Subcutaneous abdominal adipose tissue (tissue), 5 donors: Measurements from ENCODE around the gene EXOC6B.

Experiments used
- H3K27ac ChIP-seq: one replicate; pipeline ENCODE4 v1.7.0; 2013; ENCODE audit warnings: low read depth, mild to moderate bottlenecking, inconsistent platforms, low read length, moderate library complexity
- H3K27me3 ChIP-seq, 5 donors: one replicate each; pipeline ENCODE4 v1.7.0; 2013; ENCODE audit warnings: low read length in 5 of 5, inconsistent platforms in 1 of 5; ENCODE audit not compliant: control insufficient read depth in 5 of 5, insufficient read depth in 4 of 5
- H3K36me3 ChIP-seq, 5 donors: one replicate each; pipeline ENCODE4 v1.7.0; 2013; ENCODE audit warnings: low read length in 5 of 5; ENCODE audit not compliant: control insufficient read depth in 5 of 5, insufficient read depth in 5 of 5
- H3K4me1 ChIP-seq, 5 donors: one replicate each; pipeline ENCODE4 v1.7.0; 2013; ENCODE audit warnings: low read length in 5 of 5, mild to moderate bottlenecking in 3 of 5, moderate library complexity in 1 of 5; ENCODE audit not compliant: control insufficient read depth in 5 of 5, insufficient read depth in 5 of 5
- H3K4me3 ChIP-seq, 5 donors: one replicate each; pipeline ENCODE4 v1.7.0; 2013; ENCODE audit warnings: low read length in 5 of 5, low read depth in 1 of 5
- H3K9ac ChIP-seq, 5 donors: one replicate each; pipeline ENCODE4 v1.7.0; 2013; ENCODE audit warnings: low read length in 5 of 5, mild to moderate bottlenecking in 4 of 5, moderate library complexity in 3 of 5
- H3K9me3 ChIP-seq, 5 donors: one replicate each; pipeline ENCODE4 v1.7.0; 2013; ENCODE audit warnings: low read length in 5 of 5; ENCODE audit not compliant: control insufficient read depth in 5 of 5
- donor health status: healthy.
- donor health status: healthy.
- donor health status: healthy.
- donor health status: healthy.
- donor health status: healthy.

EXOC6B gene

GRCh38 chr2:72386288-72386687 is 439.5 kb downstream of the EXOC6B start:
- H3K9me3 ChIP-seq, result peaks cover 0 to 6% (median 5%) of the 10 kb centered on the region in 5 donors
- peaks cover 0 to 2% (median 0%) of the 10 kb centered on the region in 5 donors for H3K36me3 ChIP-seq
- no peak overlapping the region for H3K9ac ChIP-seq
- no peaks in the 10 kb centered on the region for H3K4me1 ChIP-seq
- H3K27ac ChIP-seq, result no peak overlapping the region
- no peaks in the 10 kb centered on the region for H3K27me3 ChIP-seq
- H3K4me3 ChIP-seq, result no peak overlapping the region

- Histone ChIP-seq H3K36me3 (peaks cover 5 to 21% (median 14%) of the 10 kb centered on the region in 5 donors), H3K27me3 (no peaks in the 10 kb centered on the region), H3K9ac (no peak overlapping the region), H3K9me3 (no peaks in the 10 kb centered on the region), H3K27ac (no peak overlapping the region), H3K4me1 (peaks cover 0 to 6% (median 3%) of the 10 kb centered on the region in 5 donors), H3K4me3 (no peak overlapping the region)
Measured at GRCh38 chr2:72378753-72379348, 447.0 kb downstream of the EXOC6B start.

- Histone ChIP-seq H3K4me3 (no peak overlapping the region), H3K4me1 (peaks cover 0 to 6% (median 0%) of the 10 kb centered on the region in 5 donors), H3K27ac (no peak overlapping the region), H3K9me3 (peaks cover 0 to 4% (median 0%) of the 10 kb centered on the region in 5 donors), H3K27me3 (no peaks in the 10 kb centered on the region), H3K36me3 (no peaks in the 10 kb centered on the region), H3K9ac (no peak overlapping the region)
Measured at GRCh38 chr2:72367530-72368225, 458.2 kb downstream of the EXOC6B start.

- peaks cover 0 to 5% (median 3%) of the 10 kb centered on the region in 5 donors for H3K36me3 ChIP-seq
Measured at GRCh38 chr2:72363406-72363805, 462.4 kb downstream of the EXOC6B start.

GRCh38 chr2:72362733-72363132 is 463.1 kb downstream of the EXOC6B start:
- Histone ChIP-seq H3K9ac (no peak overlapping the region), H3K9me3 (no peaks in the 10 kb centered on the region), H3K4me1 (peaks cover 0 to 3% (median 0%) of the 10 kb centered on the region in 5 donors), H3K27ac (no peak overlapping the region), H3K4me3 (no peak overlapping the region), H3K27me3 (no peaks in the 10 kb centered on the region), H3K36me3 (peaks cover 0 to 5% (median 3%) of the 10 kb centered on the region in 5 donors)

More at GRCh38 chr2:72363406-72363805, 462.4 kb downstream of the EXOC6B start:
- no peak overlapping the region for H3K27ac ChIP-seq
- no peak overlapping the region for H3K4me3 ChIP-seq
- H3K9ac ChIP-seq, result no peak overlapping the region
- H3K4me1 ChIP-seq, result peaks cover 0 to 6% (median 0%) of the 10 kb centered on the region in 5 donors
- H3K27me3 ChIP-seq, result no peaks in the 10 kb centered on the region
- H3K9me3 ChIP-seq, result no peaks in the 10 kb centered on the region

GRCh38 chr2:72361521-72361920 is 464.3 kb downstream of the EXOC6B start:
- Histone ChIP-seq H3K36me3 (peaks cover 0 to 8% (median 4%) of the 10 kb centered on the region in 5 donors), H3K27me3 (no peaks in the 10 kb centered on the region), H3K9ac (no peak overlapping the region), H3K27ac (no peak overlapping the region), H3K4me1 (no peaks in the 10 kb centered on the region), H3K4me3 (no peak overlapping the region), H3K9me3 (no peaks in the 10 kb centered on the region)

- Histone ChIP-seq H3K36me3 (peaks cover 0 to 8% (median 4%) of the 10 kb centered on the region in 5 donors), H3K27ac (no peak overlapping the region), H3K4me3 (no peak overlapping the region), H3K27me3 (no peaks in the 10 kb centered on the region), H3K4me1 (no peaks in the 10 kb centered on the region), H3K9ac (no peak overlapping the region), H3K9me3 (no peaks in the 10 kb centered on the region)
Measured at GRCh38 chr2:72361042-72361441, 464.8 kb downstream of the EXOC6B start.

- no peaks in the 10 kb centered on the region for H3K9me3 ChIP-seq
- H3K27ac ChIP-seq, result no peak overlapping the region
- no peaks in the 10 kb centered on the region for H3K4me1 ChIP-seq
- no peaks in the 10 kb centered on the region for H3K27me3 ChIP-seq
- peaks cover 0 to 8% (median 0%) of the 10 kb centered on the region in 5 donors for H3K36me3 ChIP-seq
- no peak overlapping the region for H3K4me3 ChIP-seq
- H3K9ac ChIP-seq, result no peak overlapping the region
Measured at GRCh38 chr2:72350852-72351251, 475.0 kb downstream of the EXOC6B start.

- Histone ChIP-seq H3K4me1 (no peaks in the 10 kb centered on the region), H3K4me3 (no peak overlapping the region), H3K36me3 (peaks cover 0 to under 1% (median 0%) of the 10 kb centered on the region in 5 donors), H3K27me3 (no peaks in the 10 kb centered on the region), H3K9me3 (no peaks in the 10 kb centered on the region), H3K9ac (no peak overlapping the region), H3K27ac (no peak overlapping the region)
Measured at GRCh38 chr2:72349016-72349415, 476.8 kb downstream of the EXOC6B start.

GRCh38 chr2:72347081-72347480 is 478.8 kb downstream of the EXOC6B start:
- no peaks in the 10 kb centered on the region for H3K4me1 ChIP-seq
- no peaks in the 10 kb centered on the region for H3K9me3 ChIP-seq
- H3K36me3 ChIP-seq, result no peaks in the 10 kb centered on the region
- H3K9ac ChIP-seq, result no peak overlapping the region
- H3K4me3 ChIP-seq, result no peak overlapping the region
- no peak overlapping the region for H3K27ac ChIP-seq
- H3K27me3 ChIP-seq, result no peaks in the 10 kb centered on the region
